ENCODE measurements around the gene TGFBR3L.

The TGFBR3L gene

DNA sequence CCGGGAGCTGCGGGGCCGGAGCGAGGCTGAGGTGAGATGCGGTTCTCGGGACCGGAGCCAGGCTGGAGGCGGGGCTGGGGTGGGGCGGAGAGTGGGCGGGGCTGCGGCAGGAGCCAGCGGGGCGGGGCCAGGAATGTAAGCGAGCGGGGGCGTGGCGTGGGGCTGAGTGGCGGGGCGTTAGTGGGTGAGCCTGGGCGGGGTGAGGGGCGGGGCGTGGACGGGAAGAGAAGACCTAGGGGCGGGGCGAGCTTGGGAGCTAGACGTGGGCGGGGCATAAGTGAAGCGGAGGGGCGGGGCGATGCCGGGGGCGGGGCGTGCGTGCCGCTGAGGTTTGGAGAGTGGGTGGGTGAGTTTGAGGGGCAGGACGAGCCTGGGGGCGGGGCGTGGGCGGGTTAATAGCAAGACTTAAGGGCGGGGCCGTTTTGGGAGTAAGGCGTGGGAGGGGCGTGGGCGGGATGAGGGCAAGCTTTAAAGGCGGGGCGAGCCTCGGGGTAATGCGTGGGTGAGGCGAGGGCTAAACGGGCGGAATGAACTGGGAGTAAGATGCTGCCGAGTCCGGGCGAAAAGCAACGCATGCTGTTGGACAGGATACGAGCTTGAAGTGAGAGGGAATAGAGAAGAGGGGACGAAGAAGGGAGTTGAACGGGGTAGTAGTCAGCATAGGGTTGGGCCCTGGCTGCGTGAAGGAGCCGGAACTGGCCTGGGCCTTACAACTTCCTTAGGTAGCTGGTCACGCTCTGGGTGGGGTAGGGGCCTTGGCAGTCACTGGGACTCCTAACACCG lies 6.1 kb downstream of the TGFBR3L start:
- H3K4me3 ChIP-seq (ENCODE audit: low read depth, low read length) = peak overlapping the region; percentile 71
- TF ChIP-seq, protein P1, sequence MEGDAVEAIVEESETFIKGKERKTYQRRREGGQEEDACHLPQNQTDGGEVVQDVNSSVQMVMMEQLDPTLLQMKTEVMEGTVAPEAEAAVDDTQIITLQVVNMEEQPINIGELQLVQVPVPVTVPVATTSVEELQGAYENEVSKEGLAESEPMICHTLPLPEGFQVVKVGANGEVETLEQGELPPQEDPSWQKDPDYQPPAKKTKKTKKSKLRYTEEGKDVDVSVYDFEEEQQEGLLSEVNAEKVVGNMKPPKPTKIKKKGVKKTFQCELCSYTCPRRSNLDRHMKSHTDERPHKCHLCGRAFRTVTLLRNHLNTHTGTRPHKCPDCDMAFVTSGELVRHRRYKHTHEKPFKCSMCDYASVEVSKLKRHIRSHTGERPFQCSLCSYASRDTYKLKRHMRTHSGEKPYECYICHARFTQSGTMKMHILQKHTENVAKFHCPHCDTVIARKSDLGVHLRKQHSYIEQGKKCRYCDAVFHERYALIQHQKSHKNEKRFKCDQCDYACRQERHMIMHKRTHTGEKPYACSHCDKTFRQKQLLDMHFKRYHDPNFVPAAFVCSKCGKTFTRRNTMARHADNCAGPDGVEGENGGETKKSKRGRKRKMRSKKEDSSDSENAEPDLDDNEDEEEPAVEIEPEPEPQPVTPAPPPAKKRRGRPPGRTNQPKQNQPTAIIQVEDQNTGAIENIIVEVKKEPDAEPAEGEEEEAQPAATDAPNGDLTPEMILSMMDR (IDR thresholded peaks at IDR 0.05; ENCODE audit: low read depth, low read length) = no peak

- TF ChIP-seq, protein P1 (IDR thresholded peaks at IDR 0.05; ENCODE audit: low read depth, low read length) = no peak
- H3K4me3 ChIP-seq (ENCODE audit: low read depth, low read length) = peak overlapping the region; percentile 61
These were observed 6.8 kb downstream of the TGFBR3L start for GRCh38 chr19:7921302-7921966.

DNA sequence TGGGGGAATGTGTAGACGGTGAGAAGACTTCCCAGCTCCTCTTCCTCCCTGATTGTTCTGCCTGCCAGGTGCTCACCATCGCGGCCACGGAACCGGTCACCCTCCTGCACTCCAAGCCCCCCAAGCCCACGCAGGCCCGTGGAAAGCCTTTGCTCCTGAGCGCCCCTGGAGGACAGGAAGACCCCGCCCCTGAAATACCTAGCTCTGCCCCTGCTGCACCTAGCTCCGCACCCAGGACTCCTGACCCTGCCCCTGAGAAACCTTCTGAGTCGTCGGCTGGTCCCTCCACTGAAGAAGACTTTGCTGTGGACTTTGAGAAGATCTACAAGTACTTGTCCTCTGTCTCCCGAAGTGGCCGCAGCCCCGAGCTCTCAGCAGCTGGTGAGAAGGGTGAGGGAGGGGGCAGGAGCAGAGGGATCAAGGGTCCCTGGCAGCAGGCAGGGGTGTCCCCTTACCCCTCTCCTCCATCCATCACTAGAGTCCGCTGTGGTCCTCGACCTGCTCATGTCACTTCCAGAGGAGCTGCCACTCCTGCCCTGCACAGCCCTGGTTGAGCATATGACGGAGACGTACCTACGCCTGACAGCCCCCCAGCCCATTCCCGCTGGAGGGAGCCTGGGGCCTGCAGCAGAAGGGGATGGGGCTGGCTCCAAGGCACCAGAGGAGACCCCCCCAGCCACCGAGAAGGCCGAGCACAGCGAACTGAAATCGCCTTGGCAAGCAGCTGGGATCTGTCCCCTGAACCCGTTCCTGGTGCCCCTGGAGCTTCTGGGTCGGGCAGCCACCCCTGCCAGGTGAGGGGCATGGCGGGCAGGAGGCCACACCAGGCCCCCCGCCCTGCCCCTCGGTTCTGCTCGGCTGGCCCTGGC lies 7.6 kb downstream of the TGFBR3L start:
- H3K4me3 ChIP-seq (ENCODE audit: low read depth, low read length) = no peak overlapping the region; the same call in 1 of the 2 replicates
- TF ChIP-seq, protein P1 (IDR thresholded peaks at IDR 0.05; ENCODE audit: low read depth, low read length) = no peak

DNA sequence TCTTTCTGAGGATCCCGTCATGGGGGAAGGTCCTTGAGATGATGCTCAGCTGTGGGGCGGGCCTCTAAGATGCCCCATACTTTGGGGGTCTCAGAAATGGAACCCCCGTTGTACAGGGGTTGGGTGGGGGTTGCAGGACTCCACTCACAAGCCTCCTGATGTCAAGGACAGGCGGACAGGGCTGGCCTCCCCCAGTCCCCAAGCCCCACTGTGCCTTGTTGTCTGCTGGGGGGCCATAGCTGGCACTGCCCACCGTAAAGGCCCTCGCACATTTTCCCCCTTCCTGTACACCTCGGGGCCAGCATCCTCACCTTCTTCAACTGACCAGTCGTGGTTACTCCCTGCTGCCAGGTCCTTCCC lies 8.2 kb downstream of the TGFBR3L start:
- TF ChIP-seq, protein P1 (IDR thresholded peaks at IDR 0.05; ENCODE audit: low read depth, low read length) = no peak

DNA sequence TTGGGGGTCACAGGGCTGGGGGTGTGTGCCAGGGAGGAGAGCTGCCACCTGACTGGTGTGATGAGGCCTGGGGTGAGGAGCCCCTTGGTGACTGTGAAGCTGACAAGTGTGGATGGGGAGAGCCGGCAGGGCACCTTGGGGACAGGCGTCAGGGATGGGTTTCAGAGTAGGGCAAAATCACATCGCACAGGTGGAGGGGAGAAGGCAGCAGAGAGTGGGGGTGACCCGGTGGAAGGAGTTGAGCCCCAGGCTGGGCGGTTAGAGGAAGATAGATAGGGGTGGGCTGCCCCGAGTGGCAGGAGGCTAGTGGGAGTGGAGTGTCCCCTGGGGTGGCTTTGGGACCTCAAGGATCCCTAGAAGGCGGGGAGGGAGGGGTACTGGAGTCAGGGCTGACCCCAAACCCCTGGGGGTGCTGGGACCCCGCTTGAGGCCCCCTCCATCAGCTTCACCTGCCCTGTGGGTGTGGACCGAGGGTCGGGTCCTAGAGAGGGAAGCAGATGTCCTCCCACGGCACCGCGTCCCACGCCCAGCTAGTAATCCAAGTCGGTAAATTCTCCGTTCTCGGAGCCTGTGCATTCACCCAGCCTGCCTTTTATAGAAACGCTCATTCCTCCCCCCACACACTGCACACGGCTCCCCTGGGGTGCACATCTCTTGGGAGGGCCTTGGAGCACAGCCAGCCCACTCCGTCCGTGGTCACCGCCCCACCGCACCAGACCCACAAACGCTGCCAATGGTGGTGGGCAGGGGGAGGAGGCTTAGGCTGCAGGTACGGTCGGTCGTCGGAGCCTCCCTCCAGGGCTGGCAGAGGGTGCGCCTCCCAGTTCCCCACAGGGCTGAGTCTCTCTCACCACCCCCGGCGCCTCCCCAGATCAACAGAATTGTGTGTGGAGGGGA lies 8.9 kb downstream of the TGFBR3L start:
- TF ChIP-seq, protein P1 (IDR thresholded peaks at IDR 0.05; ENCODE audit: low read depth, low read length) = no peak
- H3K4me3 ChIP-seq (ENCODE audit: low read depth, low read length) = no peak overlapping the region

More for the DNA sequence above, 8.2 kb downstream of the TGFBR3L start:
- no peak overlapping the region for H3K4me3 ChIP-seq (ENCODE audit: low read depth, low read length)

DNA sequence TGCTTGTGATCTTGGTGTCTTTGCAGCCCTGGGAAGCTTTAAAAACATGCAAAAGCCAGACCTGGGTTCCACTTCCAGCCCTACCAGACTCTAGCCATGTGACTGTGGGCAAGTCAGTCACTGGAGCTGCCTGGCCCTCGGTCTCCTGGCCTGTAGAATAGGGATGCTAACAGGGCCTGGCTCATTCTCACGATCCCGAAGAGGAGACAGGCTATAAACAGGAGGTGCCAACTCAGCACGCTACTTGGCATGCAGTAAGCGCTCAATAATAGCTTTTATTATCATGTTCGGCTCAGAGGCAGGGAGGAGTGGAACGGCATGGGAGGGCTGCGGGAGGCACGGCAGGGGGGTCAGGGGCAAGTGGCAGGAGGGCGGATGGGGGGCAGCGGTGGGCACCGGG lies 9.6 kb downstream of the TGFBR3L start:
- no peak overlapping the region for H3K4me3 ChIP-seq (ENCODE audit: low read depth, low read length)

More for the DNA sequence above, 9.6 kb downstream of the TGFBR3L start:
- TF ChIP-seq, protein P1 (IDR thresholded peaks at IDR 0.05; ENCODE audit: low read depth, low read length) = no peak
